ENCODE measurements around the gene MGAT4C.
A peak's percentile ranks its signal among the peaks of the same experiment; 100 is the strongest.

DNA sequence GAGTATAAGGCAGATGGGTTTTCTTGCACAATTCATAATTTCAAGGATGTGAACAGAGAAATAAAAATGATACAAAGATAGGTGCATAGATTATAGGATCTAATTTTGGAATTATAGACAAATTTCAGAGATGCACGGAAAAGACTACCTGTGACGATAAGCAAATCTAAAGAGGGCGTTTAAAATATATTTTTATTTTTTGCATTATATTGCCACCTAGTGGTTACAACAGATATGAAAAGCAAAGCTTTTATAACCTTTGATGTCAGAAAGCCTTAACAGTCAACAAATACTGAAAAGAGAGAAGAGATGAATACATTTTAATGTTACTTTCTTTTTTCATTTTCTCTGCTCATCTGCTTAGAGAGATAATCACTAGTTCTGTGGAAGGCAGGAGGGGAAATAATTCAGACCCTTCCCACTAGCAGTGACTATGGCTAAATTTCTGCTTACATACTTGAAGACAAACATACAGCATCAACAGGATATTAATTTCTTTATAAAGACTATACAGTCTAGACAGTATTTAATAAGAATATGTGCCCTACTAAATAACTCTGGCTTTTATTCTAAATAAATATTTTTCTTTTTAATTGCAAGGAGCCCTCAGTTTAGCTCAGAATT, 335.8 kb downstream of the MGAT4C start:
- TF ChIP-seq CTCF (IDR thresholded peaks at IDR 0.05; ENCODE audit: low read depth, low read length) (peak; percentile 31), POLR2A (IDR thresholded peaks at IDR 0.05; ENCODE audit: extremely low read depth, insufficient read length) (no peak), MAX (IDR thresholded peaks at IDR 0.05; ENCODE audit: low read depth, low read length) (no peak)
